ENCODE measurements around the gene IL5RA.

The IL5RA gene

DNA sequence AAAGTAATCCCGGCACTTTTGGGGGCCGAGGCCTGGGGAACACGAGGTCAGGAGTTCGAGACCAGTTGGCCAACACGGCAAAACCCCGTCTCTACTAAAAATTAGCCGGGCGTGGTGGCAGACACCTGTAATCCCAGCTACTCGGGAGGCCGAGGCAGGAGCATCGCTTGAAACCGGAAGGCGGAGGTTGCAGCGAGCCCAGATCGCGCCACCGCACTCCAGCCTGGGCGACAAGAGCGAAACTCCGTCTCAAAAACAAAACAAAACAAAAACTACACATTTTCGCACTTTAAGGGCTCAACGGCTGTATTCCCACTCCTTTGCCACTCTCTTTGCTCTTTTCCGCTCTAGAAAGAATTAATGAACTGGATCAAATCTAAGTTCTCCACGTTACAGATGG, 15.8 kb upstream of the IL5RA start:
- DNase-seq (ENCODE audit: insufficient read length, low spot score) (no peak), FAIRE-seq (no peak)
- TF ChIP-seq POLR2A (IDR thresholded peaks at IDR 0.05; ENCODE audit: low read depth, low read length), result no peak

DNA sequence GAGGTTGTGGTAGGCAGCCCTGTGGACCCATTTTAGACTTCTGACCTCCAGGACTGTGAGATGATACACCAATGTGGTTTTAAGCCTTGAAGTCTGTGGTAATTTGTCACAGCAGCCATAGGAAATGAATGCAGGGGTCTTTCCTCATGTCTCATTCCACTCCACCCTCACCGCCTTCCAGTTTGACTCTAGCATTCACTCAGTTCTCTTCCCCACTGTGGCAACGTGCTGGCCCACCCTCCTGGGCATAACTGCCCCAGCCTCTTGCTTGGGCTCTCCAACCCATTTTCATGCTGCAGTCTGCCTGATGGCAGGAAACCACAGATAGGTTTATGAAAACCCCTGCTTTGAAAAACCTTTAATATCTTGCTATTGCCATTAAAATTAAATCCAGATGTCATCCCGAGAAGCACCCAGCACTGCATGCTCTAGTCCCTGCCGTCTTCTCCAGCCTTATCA, 9.2 kb upstream of the IL5RA start:
- FAIRE-seq, result no peak
- DNase-seq (ENCODE audit: insufficient read length, low spot score), result no peak
- no peak for TF ChIP-seq POLR2A (IDR thresholded peaks at IDR 0.05; ENCODE audit: low read depth, low read length)

DNA sequence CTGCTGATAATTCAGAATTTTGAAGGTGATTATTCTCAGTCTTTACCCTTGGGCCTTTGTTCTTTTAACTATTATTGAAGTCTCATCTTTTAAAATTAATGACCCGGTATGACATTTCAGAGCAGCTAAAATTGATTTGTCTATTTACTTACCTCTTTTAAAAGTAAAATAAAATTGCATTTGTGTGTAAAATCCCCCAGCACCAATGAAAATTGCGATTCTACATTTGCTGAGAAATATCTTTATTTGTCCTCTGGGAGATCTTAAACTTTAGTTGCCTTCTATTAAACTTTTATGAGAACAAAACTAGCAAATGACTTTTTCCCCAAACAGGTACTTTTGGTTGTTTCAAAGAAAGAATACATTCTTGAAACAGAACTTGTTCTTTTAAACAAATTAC, 7.5 kb upstream of the IL5RA start:
- no peak for TF ChIP-seq POLR2A (IDR thresholded peaks at IDR 0.05; ENCODE audit: low read depth, low read length)
- DNase-seq (ENCODE audit: insufficient read length, low spot score) (no peak), FAIRE-seq (no peak)

DNA sequence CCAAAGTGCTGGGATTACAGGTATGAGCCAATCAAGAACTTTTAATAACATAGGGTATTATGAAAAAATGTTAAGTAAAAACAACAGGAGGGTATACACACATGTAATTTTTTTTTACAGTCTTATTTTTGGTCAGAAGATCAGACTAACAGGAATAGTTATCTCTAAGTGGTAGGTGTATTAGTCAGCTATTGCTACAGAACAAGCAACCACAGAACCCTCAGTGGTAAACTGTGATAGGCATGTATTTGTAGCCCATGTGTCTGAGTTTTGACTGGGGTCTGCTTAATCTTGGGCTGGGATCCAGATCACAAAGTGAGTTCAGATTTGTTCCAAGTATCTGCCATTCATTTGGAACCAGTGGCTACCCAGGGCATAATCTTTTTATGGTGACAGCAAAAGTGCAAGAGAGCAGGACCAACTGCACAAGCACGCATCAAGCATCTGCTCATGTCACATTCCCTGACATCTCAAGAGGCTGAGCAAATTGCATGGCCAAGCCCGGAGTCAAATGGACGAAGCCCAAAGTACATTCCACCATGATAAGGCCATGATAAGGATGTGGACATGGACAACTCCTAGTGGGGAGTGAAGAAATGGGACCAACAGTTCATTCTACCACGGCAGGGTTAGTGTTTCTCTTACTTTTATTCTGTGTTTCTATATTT, 3.0 kb upstream of the IL5RA start:
- no peak for FAIRE-seq
- no peak for TF ChIP-seq POLR2A (IDR thresholded peaks at IDR 0.05; ENCODE audit: low read depth, low read length)
- DNase-seq (ENCODE audit: insufficient read length, low spot score), result no peak

DNA sequence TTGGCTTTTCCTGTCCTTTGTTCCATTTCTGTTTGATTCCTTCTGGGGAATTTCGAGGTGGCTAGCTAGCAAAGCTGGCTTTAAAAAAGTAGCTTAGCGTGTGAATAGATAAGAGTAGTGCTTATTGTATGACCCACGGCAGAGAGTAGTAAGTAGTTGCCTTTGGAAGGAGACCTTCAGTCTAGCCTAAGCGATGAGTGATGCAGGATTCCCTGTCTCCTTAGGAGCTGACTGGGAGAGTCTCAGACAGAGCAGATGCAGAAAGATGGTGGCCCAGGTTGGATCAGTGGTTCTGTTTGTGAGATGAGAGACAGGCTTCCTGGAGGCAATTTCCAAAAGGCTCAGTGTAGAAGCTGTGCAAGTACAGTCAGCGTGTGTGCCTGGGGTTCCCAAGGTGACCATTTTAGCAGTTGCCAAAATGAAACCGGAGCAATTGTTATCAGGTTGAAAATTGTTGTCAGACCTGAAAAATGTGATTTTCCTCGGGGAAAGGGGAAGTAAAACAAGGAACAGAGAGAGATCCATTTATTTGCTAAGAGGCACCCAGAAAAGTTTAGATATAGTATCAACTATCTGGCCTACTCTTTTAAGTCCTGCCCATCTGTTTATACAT, 681 bp upstream of the IL5RA start:
- no peak for FAIRE-seq
- no peak for TF ChIP-seq POLR2A (IDR thresholded peaks at IDR 0.05; ENCODE audit: low read depth, low read length)
- no peak for DNase-seq (ENCODE audit: insufficient read length, low spot score)

DNA sequence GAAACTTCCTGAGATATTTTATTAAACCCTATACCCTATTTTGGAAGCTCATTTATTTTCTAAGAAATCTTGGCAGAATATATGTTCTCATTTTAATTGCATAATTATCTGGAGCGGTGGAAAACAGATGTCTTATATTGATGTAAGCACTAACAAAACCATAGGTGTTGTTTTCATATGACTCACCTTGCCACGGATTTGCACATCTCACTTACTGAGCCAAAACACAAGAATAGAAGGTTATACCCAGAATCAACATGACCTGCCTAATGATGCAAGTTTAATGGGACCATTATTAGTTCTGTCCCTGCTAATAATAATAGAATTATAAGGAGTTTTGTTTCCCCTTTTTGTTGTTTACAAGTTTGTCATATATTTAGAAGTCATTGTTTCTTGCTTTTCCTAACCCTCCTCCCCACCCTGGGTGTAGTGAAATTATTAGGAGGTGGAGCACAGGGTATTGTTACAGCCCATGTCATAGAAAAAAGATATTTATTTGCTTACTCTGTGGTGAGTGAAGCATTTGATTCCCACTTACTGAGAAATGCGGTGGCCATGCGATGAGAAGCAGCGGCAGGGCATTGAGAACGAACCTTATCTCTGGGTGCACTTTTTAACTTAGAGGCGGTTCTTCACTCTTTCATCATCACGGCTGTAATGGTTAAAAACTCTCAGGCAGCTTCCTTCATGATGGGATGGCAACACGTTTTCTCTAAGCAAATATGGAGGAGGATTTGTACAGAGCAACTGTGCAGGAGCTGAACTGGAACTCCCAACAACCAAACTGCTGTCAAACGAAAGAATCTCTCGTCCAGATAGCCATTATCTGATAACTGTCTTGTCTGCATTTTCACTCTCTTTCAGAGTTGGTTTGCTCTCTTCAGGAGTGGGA, 521 bp downstream of the IL5RA start:
- TF ChIP-seq POLR2A (IDR thresholded peaks at IDR 0.05; ENCODE audit: low read depth, low read length), result no peak
- no peak for FAIRE-seq

DNA sequence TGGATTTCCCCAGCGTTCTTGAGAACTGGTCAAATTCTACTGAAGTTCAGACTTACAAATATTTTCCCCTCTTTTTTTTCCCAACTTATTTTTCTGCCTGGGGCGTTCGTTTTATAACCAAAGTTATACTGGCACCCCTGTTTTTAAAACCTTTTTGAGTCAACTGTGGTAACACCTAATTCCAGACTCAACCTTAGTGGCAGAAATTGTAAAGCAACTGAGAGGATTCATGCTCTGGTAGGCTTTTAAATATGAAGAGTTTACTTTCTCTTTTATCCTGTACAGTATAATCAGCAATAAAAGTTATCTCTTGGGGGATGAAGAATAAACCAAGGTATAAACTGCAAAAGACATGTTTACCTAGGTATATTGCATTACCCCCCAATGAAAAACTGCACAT, 2.3 kb downstream of the IL5RA start:
- TF ChIP-seq POLR2A (IDR thresholded peaks at IDR 0.05; ENCODE audit: low read depth, low read length), result no peak
- no peak for FAIRE-seq
- no peak for DNase-seq (ENCODE audit: insufficient read length, low spot score)

More for the DNA sequence above, 521 bp downstream of the IL5RA start:
- DNase-seq (ENCODE audit: insufficient read length, low spot score), result no peak

DNA sequence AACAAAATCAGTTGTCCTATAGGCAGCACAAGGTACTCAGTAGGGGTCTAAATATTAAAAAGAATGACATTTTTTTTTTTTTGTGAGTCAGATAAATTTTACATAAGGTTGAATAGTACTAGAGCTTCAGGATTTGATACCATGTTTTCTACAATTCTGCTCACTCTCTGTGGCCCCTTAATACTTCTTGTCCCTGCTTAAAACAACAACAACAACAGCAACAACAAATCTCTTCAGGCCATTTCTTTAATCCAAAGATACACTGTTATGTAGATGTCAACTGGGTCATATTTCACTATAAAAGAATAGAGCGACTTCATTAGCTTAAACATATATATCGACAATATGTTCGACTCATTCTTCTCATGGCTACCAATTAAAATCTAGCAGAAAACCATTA, 3.0 kb downstream of the IL5RA start:
- TF ChIP-seq POLR2A (IDR thresholded peaks at IDR 0.05; ENCODE audit: low read depth, low read length), result no peak
- DNase-seq (ENCODE audit: insufficient read length, low spot score) (no peak), FAIRE-seq (no peak)

DNA sequence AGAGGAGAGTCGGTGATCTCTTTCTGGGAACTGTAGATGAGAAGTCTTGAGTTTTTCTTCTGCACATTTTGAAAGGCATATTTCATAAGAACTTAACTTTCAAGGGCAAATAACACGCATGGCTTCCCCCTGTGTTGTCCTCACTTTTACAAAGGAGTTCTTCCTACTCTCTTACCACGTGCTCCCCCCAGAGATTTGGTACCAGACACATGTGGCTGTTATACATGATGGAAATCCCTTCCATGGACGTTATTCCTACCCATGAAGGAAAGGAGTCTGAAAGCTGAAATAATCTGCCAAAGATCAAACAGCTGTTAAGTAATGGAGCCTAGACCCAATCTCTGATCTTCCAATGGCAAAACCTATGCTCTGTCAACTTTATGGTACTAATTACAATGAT, 4.4 kb downstream of the IL5RA start:
- no peak for TF ChIP-seq POLR2A (IDR thresholded peaks at IDR 0.05; ENCODE audit: low read depth, low read length)
- no peak for DNase-seq (ENCODE audit: insufficient read length, low spot score)
- FAIRE-seq, result no peak

DNA sequence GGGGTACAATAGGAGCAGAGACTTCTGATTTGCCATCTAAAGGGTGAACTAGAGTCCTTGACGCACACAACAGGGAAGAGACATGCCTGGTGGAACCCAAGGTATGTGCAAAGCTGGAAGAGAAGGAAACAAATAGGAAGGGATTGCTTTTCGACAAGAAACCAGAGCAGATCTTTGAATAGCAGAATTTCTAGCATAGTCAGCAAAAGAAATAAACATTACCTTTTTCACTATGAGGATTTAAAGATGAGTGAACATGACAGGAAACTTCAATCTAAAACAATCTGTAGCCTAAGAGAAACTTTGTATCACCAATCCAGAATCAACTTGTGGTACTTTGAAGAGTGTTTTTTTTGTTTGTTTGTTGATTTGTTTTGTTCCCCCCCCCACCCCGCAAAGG, 4.9 kb downstream of the IL5RA start:
- FAIRE-seq, result no peak
- TF ChIP-seq POLR2A (IDR thresholded peaks at IDR 0.05; ENCODE audit: low read depth, low read length), result no peak

DNA sequence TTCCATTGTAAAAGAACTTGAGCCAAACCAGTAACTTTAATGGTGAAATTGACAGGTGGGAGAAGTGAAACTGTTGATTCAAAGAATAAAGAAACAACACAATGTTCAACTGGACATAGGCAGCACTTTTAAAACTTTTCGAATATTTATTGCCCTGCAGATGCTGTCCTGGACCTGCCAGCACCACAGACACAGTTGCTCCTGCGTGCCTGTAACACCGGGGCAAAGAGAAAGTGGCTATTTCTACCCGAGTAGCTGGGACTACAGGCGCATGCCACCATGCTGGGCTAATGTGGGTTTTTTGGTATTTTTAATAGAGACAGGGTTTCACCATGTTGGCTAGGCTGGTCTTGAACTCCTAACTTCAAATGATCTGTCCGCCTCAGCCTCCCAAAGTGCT, 7.4 kb downstream of the IL5RA start:
- no peak for FAIRE-seq

More for the DNA sequence above, 4.9 kb downstream of the IL5RA start:
- no peak for DNase-seq (ENCODE audit: insufficient read length, low spot score)

DNA sequence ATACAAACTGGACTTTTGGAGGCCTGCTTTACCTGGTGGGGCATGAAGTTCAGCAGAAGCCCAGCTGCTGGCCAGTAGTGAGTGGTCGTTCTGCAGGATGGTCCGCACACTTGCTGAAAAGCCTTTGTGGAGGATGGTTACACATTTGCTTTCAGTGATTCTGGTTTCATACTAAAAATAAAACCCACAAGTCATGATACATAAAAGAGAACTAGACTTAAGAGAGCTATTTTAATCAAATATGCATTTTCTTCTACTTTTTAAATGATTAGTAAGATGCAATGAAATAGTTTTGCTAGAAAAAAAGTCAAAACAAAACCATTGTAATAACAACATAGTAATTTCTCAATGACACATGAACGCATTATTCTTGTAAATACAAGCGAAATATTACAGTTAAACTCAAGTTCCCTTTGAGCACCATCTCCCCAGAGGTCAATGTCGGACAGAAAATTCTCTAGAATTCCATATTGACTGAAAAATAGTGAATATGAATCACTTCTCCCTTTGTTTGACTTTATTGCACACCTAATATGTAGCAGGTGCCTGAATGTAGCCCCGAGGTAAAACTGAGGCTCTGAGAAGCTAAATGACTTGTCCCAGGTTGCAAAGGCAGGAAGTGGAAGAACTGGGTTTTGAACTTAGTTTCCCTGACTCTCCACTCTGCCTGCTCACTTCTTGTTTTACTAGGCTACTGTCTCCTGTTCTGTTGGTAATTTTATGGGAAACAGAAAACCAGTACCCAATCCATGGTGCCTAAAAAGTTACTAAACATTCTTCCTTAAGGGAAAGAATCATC, 8.3 kb downstream of the IL5RA start:
- TF ChIP-seq POLR2A (IDR thresholded peaks at IDR 0.05; ENCODE audit: low read depth, low read length), result no peak
- FAIRE-seq, result no peak
- DNase-seq (ENCODE audit: insufficient read length, low spot score), result no peak

More for the DNA sequence above, 7.4 kb downstream of the IL5RA start:
- no peak for DNase-seq (ENCODE audit: insufficient read length, low spot score)
- no peak for TF ChIP-seq POLR2A (IDR thresholded peaks at IDR 0.05; ENCODE audit: low read depth, low read length)

DNA sequence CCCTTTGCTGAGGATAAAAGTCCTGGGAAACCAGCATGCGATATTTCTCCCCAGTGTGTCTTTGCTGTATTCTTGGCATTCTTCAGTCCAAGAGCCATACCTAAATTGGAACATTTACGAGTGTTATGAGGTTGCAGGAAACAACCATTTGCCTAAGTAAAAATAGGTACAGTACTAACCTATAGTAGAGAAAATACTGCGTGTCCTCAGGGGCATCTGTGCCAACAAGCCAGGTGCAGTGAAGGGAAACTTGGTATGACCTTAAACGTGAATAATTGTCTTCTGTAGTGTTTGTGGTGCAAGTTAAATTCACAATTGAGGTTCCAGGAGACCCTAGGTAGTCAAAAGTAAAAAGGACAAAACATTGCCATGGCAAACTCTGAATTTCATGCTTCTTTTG, 12.2 kb downstream of the IL5RA start:
- no peak for TF ChIP-seq POLR2A (IDR thresholded peaks at IDR 0.05; ENCODE audit: low read depth, low read length)
- FAIRE-seq (no peak), DNase-seq (ENCODE audit: insufficient read length, low spot score) (no peak)

DNA sequence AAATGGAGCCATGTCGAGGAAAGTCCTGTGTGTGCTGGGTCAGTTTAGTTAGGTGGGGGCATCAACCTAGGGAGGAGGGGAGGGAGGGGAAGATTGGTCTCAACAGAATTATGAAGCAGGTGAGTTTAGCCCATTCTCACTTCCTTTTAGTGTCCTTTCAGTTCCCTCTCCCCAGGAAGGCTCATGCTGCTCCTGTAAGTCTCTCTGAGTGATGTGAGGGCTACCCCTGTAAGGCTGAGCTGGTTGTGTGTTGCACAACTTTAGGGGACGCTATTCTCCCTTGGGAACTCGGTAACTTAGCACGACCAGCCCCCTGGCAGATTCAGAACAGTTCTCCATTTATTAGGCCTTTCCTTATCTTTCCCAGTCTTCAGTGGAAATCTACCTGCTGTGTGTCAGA, 21.2 kb downstream of the IL5RA start:
- TF ChIP-seq POLR2A (IDR thresholded peaks at IDR 0.05; ENCODE audit: low read depth, low read length), result no peak
- FAIRE-seq (no peak), DNase-seq (ENCODE audit: insufficient read length, low spot score) (no peak)

Data from H54 (cell line).